Fibroblast of skin of left quadriceps (primary cell): Measurements from ENCODE around the gene GNPAT.

Experiments used
- DNase-seq, 2 experiments: peaks; one replicate each; pipeline ENCODE4 v3.0.0-alpha.2; 2013; ENCODE audit warnings: low read depth in 2 of 2

GNPAT gene

DNA sequence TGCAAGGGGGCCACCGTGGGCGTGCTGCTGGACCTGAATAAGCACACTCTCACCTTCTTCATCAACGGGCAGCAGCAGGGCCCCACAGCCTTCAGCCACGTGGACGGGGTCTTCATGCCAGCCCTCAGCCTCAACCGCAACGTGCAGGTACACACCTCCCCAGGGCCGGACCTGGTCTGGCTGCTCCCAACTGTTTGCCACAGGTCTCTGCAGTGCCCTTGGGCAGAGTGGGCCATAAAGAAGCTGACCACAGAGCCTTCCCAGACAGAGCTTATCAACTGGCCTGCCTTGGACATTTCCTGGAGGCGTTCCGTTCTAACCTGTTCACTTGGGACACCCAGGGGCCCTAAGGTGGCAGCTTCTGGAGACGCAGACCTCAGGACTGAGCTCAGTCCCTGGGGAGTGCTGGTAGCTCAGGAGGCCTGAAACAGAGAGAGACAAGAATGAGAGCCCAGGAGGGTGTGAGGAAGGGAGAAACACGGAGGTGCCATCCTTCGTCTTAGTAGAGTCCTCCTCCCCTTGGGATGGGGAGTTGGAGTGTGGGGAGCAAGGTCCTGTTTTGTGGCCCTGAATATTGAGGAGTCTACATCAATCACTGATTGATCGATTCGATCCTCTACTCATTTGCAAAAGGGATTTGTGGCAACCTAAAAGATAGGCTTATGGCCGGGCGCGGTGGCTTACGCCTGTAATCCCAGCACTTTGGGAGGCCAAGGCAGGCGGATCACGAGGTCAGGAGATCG, 27.0 kb upstream of the GNPAT start:
- no peak for DNase-seq

DNA sequence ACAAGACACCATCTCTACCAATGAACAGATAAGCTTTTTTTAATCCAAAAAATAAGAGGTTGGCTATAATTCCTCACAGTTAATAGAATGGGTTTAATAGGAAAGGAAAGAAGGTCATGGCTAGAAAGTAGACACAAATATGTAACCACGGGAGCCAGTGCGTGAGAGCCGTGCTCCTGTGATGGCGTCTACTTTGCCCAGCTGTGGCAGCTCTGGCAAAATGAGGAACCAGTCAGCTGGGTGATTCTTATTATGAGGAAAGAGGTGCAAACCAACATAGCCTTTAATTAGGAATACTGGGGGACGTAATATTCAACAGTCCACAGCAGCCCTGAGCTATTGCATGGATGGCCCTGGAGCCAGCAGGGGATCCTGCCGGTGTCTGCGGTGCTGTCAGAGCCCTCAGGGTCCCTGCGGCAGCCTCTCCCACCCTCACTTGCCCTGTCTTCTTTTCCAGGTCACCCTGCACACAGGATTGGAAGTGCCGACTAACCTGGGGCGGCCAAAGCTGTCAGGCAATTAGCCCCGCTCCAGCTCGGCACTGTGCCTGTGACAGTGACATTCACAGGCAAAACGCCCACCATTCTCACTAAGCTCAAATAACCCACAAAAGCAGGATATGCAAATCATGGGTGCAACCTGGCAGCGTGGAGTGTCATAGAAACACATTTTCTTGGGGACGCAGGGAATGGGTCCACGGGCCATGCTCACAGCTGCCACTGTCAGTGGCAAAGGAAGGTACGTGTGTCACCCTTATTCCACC, 25.9 kb upstream of the GNPAT start:
- no peak for DNase-seq

DNA sequence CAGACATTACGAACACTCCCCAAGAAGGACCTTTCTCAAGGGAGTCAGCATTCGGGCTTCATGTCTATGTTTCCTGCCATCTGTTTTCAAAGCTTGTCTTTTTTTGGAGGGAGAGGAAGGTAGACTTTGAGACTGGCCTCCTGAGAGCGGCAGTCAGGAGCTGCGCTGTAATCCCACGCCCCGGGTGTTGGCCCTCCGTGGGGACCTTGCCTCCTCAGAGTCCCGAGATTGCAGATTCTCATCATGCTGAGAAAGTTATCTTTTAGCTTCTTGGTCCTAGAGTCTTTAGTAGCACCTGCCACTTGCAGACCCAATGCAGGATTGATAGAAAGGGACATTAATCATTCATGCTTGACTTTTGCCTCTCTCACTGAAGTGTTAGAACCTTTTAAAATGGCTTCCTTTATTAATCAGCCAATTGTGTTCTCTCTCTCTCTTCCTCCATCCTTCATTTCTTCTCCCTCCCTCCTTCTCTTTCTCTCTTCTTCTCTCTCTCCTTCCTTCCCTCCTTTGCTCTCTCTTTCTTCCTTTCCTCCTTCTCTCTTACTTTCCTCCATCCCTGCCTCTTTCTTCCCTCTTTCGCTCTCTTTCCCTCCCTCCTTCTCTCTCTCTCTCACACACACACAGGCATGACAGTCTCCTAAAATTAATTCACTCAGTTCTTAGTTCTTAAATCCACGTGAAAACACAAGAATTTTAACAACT, 25.2 kb upstream of the GNPAT start:
- no peak for DNase-seq

DNA sequence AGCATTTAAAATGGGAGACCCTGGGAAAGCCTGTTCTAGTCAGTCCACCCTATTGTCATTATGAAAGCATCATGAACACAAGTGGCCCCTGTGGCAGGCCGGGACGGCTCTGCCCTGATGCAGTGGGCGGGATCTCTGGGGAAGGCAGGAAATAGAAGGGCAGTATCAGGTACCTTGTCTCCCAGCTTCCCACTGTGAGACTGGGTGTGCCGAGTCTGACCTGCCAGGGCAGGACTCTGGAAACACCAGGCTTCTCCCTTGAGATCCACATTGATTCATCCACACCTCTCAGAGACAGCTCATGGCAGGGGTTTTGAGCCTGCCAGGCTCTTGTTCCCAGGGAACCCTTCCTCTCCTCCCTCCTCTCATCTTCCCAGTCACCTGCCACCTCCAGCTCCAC, 24.5 kb upstream of the GNPAT start:
- DNase-seq = no peak

DNA sequence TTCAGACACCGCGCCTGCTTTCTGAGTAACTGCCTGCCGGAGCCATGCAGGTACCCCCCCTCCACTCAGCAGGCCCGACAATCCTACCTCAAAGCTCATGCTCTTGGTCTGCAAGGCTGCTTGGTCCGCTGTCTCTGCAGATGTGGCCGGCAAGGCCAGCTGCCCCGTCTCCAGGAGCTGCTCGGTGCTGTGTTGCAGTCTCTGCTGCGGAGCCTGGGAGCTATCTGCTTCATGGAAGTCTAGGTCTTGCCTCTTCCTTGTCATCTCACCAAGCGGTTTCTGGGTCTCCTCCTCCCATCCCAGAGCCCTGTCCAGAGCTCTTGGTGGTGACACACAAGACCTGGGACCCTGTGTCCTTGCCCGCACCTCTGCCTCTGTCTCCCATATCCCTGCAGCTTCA, 24.0 kb upstream of the GNPAT start:
- no peak for DNase-seq

DNA sequence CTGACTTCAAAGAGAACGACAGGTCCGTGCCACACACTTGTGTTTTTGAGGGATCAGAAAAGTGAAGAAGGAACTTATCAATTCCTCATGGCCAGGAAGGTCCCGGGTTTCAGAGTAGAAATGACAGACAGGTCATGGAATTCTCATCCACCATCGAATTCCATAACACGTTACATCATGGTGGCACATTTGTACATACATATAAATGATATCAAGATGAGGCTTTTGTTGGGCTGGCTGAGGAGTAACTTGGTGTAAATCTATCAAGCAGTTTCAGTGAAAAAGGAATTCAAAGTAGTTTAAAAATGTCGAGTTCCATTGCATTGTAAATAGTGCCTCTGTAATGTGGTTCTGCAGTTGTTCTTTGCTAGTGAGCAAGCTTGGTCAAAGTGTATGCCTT, 22.9 kb upstream of the GNPAT start:
- DNase-seq = no peak

DNA sequence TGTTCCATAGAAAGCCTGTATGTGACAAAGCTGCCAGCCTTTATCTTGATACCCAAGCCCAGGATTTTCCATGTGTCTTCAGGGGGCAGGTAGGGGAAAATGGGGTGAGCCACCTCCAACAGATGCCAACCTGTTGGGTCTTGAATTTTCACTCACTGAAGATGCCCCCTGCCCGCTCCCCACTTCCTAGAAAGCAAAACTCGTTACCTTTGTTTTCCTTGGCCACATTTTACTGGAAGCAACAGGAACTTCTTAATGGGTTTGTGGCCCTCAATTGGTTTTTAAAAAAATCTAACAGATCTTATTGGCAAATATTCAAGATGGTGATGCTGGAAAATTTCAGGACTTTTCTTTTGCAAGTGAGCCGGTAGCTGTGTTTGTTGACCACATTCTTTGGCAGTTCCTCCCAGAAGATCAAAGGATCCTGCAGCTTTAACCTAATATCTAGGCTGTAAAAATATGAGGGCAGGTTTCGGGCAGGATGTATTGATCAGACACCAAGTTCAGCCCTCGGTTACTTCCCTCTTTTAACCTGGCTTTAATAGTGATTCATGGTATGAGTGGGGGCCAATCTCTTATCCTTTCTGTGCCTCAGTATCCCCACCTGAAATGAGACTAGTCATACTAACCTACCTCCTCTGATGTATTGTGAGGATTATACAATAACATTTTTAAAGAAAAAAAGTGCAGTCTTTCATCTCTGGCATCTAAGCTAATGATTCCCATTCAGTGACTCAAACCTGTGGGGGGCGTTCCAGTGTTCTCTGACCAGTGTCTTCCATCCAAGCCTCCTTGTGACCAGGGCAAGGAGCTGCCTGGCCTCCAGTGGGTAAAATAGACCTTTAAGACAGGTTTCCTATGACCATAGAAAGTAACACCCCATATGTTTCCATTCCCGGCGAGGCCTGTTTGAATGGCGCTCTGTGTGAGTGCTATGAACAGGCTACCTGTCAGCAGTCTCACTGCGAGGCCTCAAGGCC, 21.3 kb upstream of the GNPAT start:
- DNase-seq = no peak

DNA sequence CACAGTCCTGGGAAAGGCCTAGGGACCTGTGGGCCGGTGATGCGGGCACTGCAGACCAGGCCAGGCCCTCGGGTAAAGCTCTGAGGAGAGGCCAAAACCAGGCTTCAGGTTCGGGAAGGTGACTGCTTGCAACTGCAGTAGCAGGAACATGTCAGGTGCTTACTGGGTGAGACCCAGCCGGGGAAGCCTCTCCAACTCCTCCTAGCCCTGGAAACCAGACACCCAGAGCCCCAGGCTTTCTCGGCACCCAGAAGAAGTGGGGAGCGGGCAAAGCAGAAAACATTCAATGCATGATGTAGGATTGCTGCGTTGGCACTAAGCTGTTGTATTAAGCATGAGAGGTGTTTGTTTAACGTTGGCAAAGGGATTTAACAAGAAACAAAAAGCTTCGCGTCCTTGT, 20.2 kb upstream of the GNPAT start:
- DNase-seq = no peak

DNA sequence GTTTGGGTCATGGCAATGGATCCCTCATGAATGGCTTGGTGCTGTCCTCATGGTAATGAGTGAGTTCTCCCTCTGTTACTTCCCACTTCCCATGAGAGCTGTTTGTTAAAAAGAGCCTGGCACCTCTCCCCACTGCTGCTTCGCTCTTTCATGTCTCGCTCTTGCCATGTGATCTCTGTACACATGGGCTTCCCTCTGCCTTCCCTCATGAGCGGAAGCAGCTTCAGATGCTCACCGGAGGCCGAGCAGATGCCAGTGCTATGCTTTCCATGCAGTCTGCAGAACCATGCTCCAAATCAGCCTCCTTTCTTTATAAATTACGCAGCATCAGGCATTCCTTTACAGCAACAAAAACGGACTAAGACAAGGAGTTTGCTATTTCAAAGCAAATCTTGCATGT, 14.9 kb upstream of the GNPAT start:
- no peak for DNase-seq

DNA sequence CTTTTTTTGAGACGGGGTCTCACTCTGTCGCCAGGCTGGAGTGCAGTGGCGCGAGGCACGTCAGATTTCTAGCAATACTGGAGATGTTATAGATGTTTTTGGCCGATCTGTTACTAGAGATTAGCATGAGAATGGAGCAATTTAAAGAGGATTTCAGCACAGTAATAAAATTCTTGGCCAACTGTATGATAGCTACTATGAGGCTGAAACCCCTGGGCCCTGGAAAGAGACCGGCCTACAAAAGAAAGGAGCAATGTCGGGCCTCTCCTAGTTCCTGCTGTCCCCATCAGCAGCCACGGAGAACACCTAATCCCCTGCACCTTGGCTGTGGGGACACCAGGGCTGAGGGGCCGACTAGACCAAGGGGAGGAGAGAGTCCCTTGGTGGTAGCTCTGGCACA, 9.5 kb upstream of the GNPAT start:
- no peak for DNase-seq

DNA sequence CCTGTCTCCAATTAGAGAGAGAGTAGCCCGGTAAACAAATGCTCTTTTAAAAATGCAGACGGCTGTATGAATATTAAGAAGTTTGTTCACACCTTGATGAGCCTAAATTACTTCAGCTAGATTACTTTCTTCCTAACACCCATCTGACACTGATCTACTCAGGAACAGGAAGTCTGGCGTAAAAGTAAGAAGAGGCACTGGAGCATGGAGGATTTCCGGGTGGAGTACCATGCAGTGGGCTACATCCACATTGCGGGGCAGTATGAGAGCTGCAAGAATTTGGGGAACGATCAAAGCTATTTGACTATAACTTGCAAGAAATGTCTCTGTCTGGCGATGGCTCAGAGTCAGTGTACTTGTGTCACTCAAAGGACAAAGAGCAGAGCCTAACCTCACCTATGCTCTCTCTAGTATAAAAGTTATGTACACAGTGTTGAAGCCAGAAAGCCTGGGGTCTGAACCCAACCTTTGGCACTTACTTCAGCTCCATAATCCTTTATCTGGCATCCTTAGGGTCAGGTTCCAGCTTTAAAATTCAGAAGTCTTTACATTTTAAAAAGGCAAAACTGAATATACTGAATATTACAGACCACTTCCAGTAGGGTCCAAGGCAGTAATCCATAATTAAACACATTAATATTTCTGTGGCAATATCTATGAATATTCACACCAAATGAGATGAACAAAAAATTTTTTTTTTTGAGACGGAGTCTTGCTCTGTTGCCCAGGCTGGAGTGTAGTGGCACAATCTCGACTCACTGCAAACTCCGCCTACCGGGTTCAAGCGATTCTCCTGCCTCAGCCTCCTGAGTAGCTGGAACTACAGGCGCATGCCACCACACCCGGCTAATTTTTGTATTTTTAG, 7.9 kb upstream of the GNPAT start:
- DNase-seq = no peak

DNA sequence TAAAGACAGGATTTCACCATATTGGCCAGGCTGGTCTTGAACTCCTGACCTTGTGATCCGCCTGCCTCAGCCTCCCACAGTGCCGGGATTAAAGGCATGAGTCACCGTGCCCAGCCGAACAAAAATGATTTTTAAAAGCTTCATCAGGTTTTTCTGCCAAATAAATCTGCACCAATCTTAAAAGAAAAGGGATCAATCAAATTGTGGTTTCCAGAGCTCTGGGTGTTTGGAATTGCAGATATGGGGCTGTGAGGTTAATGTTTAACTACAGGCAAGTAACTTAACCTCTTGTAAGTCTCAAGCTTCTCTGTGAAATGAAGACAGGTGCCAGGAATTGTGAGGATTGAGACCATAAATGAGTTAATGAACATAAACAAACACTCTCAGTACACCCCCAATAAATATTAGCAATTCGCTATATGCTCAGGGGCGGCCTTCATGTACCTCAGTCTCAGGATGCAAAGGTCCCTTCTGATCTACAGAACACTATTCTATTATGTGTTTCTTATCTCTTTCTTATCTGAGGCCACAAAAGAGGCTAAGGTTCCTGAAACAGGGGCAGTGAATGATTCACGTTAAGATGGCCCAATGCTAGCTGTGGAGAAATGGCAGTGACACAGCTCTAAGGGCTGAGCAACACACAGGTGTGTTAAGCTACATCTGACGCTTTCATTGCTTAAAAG, 7.1 kb upstream of the GNPAT start:
- no peak for DNase-seq

DNA sequence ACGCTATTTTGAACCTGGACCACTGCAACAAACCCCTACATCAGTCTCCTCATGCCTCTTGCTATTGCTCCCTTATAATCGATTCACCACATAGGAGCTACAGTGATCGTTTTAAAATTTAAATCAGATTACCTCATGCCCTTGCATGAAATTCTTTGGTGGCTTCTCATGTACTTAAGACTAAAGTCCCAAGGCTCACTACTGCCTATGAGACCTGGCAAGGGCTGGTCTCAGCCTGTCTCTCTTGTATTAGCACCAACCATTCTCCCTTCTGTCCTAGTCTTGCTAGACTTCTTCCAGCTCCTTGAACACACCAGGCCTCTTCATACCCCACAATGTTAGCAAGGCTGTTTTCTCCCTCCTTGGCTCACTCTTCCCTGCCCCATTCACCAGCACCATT, 6.5 kb upstream of the GNPAT start:
- DNase-seq = no peak

DNA sequence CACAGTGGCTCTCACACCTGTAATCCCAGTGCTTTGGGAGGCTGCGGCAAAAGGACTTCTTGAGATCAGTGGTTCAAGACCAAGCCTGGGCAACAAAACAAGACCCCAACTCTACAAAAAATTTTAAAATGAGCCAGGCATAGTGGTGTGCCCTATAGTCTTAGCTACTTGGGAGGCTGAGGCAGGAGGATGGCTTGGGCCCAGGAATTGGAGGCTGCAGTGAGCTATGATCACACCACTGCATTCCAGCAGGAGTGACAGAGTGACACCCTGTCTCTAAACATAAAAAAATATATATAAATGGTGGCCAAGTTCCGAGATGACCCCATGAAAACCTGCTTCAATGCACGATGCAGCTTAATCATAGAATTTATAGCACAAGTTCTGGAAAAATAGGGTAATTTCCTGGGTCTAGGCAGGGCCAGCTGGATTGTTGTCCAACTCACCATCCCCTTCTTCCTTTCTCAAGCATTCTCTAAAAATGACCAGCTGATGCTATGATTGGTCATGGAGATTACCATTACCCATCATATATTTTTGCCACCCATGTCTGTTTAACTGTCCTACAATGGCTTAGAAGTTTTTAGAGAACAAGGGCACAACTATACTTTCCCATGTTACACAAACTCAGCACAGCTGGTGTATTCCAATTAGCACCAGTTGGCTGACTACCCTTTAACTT, 5.3 kb upstream of the GNPAT start:
- DNase-seq = no peak

DNA sequence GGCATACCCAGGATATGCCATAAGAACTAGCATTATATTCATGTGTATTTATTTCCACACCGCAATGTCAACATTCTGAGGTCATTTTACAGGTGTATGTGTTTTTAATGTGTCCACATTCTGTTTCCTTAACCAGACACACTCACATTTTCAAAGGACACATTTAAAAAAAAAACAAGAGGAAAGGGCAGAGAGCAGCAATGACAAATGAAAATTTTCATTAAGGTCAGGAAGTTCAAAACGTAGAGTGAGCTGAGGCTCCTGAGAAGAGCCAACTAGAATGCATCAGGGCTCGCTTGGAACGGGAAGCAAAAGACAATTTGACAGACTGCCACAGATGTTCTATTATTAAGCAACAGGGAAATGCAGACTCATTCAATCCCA, 4.8 kb upstream of the GNPAT start:
- DNase-seq = no peak

DNA sequence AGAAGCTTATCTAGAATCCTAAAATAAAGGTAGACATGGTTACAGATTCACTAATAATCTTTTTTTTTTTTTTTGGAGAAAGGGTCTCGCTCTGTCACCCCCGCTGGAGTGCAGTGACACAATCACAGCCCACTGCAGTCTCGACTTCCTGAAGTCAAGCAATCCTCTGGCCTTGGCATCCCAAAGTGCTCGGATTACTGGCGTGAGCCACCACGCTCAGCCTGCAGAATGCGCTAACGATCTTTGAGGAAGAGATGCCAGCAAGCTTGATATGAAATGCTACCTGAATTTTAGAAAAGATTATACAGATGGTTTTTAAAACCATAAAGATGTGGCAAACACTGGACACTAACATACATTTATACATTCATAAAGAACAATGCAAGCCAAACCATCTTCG, 4.1 kb upstream of the GNPAT start:
- DNase-seq = no peak

DNA sequence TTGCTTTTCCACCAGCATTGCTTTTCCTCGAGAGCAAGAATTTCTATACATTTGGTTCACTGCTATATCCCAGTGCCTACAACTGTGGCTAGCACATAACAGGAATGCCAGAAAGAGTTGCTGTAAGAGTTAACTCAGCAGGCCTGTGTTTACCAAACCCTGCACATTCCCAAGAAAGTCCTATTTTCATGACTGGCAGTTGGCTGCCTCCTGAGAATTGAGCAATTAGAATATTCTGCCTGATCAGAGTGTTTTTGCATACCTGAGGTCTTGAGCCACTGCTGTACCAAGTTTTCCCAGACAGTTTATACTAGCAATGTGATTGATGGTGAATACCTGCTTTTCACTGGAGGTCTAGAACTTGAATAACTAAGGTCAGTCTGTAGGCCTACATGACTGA, 2.7 kb upstream of the GNPAT start:
- no peak for DNase-seq

DNA sequence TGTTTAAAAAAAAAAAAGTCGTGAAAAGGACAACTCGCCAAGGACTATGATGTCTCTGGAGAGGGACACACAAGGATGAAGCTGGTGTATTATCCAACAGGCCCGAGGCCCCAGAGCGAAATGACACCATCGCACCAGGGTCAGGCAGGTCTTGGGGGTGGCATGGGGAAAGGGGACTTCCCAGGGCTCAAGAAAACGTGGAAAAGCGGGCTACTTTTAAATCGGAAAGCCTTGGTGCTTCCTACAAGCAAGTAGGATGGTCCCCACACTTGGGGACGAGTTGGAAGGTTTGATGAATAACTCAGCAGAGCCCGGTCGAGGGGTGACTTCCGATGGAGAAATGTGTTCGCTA, 505 bp upstream of the GNPAT start:
- no peak for DNase-seq

DNA sequence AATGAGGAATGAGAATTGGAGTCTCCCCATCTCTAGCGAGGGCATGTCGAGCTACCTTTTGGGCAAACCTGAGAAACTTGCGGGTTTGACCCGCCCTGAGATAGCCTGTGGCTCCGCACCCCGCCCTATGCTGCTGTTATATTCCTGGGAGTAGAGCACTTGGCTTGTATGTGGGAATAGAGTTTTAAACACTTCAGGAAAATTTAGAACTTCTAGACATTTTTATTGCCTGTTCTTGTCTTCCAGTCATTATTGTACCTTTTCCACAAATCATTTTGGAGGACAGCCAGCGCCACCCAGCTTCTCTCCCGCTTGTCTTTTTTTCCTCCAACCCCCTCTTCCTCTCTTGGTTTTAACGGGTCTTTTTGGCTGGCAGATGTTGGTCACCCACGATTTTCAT, 738 bp downstream of the GNPAT start:
- DNase-seq = no peak
